ENCODE data around the gene WNT7B. TPM values are rescaled to one million over a fixed set of nuclear protein-coding genes. Genes with fewer than 3 reads are reported as not detected.

Gene WNT7B
- total and polyA plus RNA-seq, 2 of the 8 experiments (the other 6 are each of a cell fraction or from before 2014, with no cell fraction given), result 0.14 to 0.24 TPM

- H3K56ac ChIP-seq (replicated peaks; ENCODE audit: insufficient read length, low read depth, low read length), result no peak overlapping the region
- no peak for FAIRE-seq
- no peak overlapping the region for H3K18ac ChIP-seq (ENCODE audit: extremely low read depth, low read length)
- no peak overlapping the region for H2AK5ac ChIP-seq (ENCODE audit: low read depth, low read length)
- peaks cover 0 to 17% of the 10 kb centered on the region in 2 experiments for H4K20me1 ChIP-seq (replicated peaks in 1 of 2; ENCODE audit: control insufficient read depth in 1 of 2, insufficient read depth in 2 of 2, low read length in 2 of 2)
- no peak overlapping the region for H2BK12ac ChIP-seq (ENCODE audit: low read depth, low read length)
- no peak overlapping the region for H3K4ac ChIP-seq (replicated peaks; ENCODE audit: insufficient read length, low read depth, low read length)
- no peak overlapping the region for H3K4me3 ChIP-seq (ENCODE audit: extremely low read depth in 1 of 4, insufficient read depth in 2 of 4, low read depth in 3 of 4, low read length in 4 of 4)
- peaks cover 2 to 3% (median 3%) of the 10 kb centered on the region in 4 experiments; a peak in 3 of 7 replicates for H3K4me1 ChIP-seq (replicated peaks in 1 of 4; ENCODE audit: control insufficient read depth in 3 of 4, insufficient read depth in 4 of 4, low read length in 3 of 4)
- H3K9me3 ChIP-seq (ENCODE audit: insufficient read depth in 2 of 2, low read depth in 1 of 2, low read length in 1 of 2), result no peaks in the 10 kb centered on the region
- POLR2A ChIA-PET (ENCODE audit: partially characterized antibody), result no interaction called here
- no peaks in the 10 kb centered on the region; a peak in 1 of 8 replicates for H3K36me3 ChIP-seq (ENCODE audit: control insufficient read depth in 2 of 4, insufficient read depth in 4 of 4, low read length in 3 of 4)
- H2BK20ac ChIP-seq (ENCODE audit: low read length), result no peak overlapping the region
- peaks cover 0 to 6% of the 10 kb centered on the region in 2 experiments; a peak in 1 of 4 replicates for H3K79me2 ChIP-seq (ENCODE audit: control insufficient read depth in 1 of 2, insufficient read depth in 2 of 2, low read length in 2 of 2)
- 83% methylated on average over 5 of the region's 5 CpGs; no CpG with 5 or more reads in 1 of the 2 experiments for WGBS, 2 experiments (ENCODE audit: extremely low coverage in 1 of 2, insufficient coverage in 1 of 2, insufficient read length in 1 of 2, insufficient replicate concordance in 2 of 2, low coverage in 1 of 2, low lambda C conversion rate in 2 of 2, missing lambda C conversion rate in 1 of 2)
- H3K4me2 ChIP-seq (ENCODE audit: insufficient read depth in 1 of 2, low read depth in 2 of 2, low read length in 2 of 2), result no peak overlapping the region
- H3K9ac ChIP-seq (replicated peaks in 1 of 4; ENCODE audit: extremely low read depth in 1 of 4, low read depth in 3 of 4, low read length in 3 of 4), result no peak overlapping the region
- H2AFZ ChIP-seq (ENCODE audit: low read length), result no peak overlapping the region
- H2BK120ac ChIP-seq (replicated peaks; ENCODE audit: low read depth, low read length), result no peak overlapping the region
- no peak for DNase-seq (ENCODE audit: low read depth in 1 of 2, low spot score in 2 of 2)
- no peak overlapping the region for H3K23ac ChIP-seq (ENCODE audit: insufficient read length)
- H3K27me3 ChIP-seq (replicated peaks in 1 of 4; ENCODE audit: control insufficient read depth in 3 of 4, extremely low read depth in 1 of 4, insufficient read depth in 3 of 4, low read length in 3 of 4), result peaks cover 0 to 16% (median 11%) of the 10 kb centered on the region in 4 experiments; a peak in 4 of 7 replicates
- no peak overlapping the region for H4K5ac ChIP-seq (ENCODE audit: insufficient read length, low read depth, low read length)
- H3K79me1 ChIP-seq (ENCODE audit: low read depth, low read length), result no peaks in the 10 kb centered on the region
- CTCF ChIA-PET (ENCODE audit: partially characterized antibody), result interaction anchor here (1.2 to 1.6 kb wide), 3 partner anchors 12 to 355 kb away, joined by 3 to 9 read pairs (median 7); no protein-coding TSS in a partner anchor
- no peak overlapping the region for H4K91ac ChIP-seq (replicated peaks; ENCODE audit: insufficient read length, low read length)
- peaks cover 19% of the 10 kb centered on the region for H3K23me2 ChIP-seq (ENCODE audit: low read depth, low read length)
- H4K8ac ChIP-seq (ENCODE audit: extremely low read depth, insufficient read depth, low read length), result no peak overlapping the region
- no peak overlapping the region for H3K27ac ChIP-seq (ENCODE audit: low read depth, low read length)
- H2BK15ac ChIP-seq (ENCODE audit: low read length), result no peak overlapping the region
- no peak overlapping the region for H3K14ac ChIP-seq (ENCODE audit: insufficient read length)
- H2BK5ac ChIP-seq (ENCODE audit: low read depth, low read length), result no peak overlapping the region
- TF ChIP-seq CREB1 (IDR thresholded peaks at IDR 0.05), result no peak
- no peak for TF ChIP-seq EGR1 (IDR thresholded peaks at IDR 0.05; ENCODE audit: borderline replicate concordance, low read depth, low read length)
- TF ChIP-seq CBX8 (IDR thresholded peaks at IDR 0.05; ENCODE audit: borderline replicate concordance, low read depth, low read length), result no peak
- TF ChIP-seq SP4 (IDR thresholded peaks at IDR 0.05; ENCODE audit: low read length), result no peak
- TF ChIP-seq SAP30 (IDR thresholded peaks at IDR 0.05; ENCODE audit: insufficient read depth, insufficient replicate concordance, low read length), result no peak
- no peak for TF ChIP-seq SUZ12 (IDR thresholded peaks at IDR 0.05; ENCODE audit: low read length)
- TF ChIP-seq USF2 (IDR thresholded peaks at IDR 0.05; ENCODE audit: low read length), result no peak
- TF ChIP-seq SIRT6 (IDR thresholded peaks at IDR 0.05; ENCODE audit: low read length), result no peak
- TF ChIP-seq RBBP5 (IDR thresholded peaks at IDR 0.05; ENCODE audit: borderline replicate concordance, low read depth, low read length), result no peak
- TF ChIP-seq ATF2 (IDR thresholded peaks at IDR 0.05; ENCODE audit: low read length), result no peak
- no peak for TF ChIP-seq TAF7 (optimal IDR thresholded peaks at IDR 0.05; ENCODE audit: borderline replicate concordance, low read depth, low read length)
- TF ChIP-seq BCL11A (IDR thresholded peaks at IDR 0.05; ENCODE audit: low read depth in 2 of 2, low read length in 2 of 2), result no peak
Observed at GRCh38 chr22:45983797-45984196, 6.8 kb upstream of the WNT7B start.
